ENCODE measurements around the gene PPP1R3A.

- TF ChIP-seq, protein P1, sequence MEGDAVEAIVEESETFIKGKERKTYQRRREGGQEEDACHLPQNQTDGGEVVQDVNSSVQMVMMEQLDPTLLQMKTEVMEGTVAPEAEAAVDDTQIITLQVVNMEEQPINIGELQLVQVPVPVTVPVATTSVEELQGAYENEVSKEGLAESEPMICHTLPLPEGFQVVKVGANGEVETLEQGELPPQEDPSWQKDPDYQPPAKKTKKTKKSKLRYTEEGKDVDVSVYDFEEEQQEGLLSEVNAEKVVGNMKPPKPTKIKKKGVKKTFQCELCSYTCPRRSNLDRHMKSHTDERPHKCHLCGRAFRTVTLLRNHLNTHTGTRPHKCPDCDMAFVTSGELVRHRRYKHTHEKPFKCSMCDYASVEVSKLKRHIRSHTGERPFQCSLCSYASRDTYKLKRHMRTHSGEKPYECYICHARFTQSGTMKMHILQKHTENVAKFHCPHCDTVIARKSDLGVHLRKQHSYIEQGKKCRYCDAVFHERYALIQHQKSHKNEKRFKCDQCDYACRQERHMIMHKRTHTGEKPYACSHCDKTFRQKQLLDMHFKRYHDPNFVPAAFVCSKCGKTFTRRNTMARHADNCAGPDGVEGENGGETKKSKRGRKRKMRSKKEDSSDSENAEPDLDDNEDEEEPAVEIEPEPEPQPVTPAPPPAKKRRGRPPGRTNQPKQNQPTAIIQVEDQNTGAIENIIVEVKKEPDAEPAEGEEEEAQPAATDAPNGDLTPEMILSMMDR (IDR thresholded peaks at IDR 0.05; ENCODE audit: poor library complexity, severe bottlenecking) = no peak
- TF ChIP-seq TAF1 (IDR thresholded peaks at IDR 0.05; ENCODE audit: low read depth) (no peak), EP300 (conservative IDR thresholded peaks at IDR 0.05; ENCODE audit: poor library complexity, severe bottlenecking) (no peak), EZH2 (IDR thresholded peaks at IDR 0.05; ENCODE audit: borderline replicate concordance, insufficient read depth, low read length, poor library complexity, severe bottlenecking) (no peak)
Measured at GRCh38 chr7:113953553-113953952, 34.7 kb upstream of the PPP1R3A start.
